IMR-90 (cell line): ENCODE results near the gene NXN. TPM values are rescaled to one million over a fixed set of nuclear protein-coding genes. Genes with fewer than 3 reads are reported as not detected.

ENCODE experiments used
- ATAC-seq: fragments of 200-7000 bp; cut with Tn5 transposase; 2 replicates; pipeline ENCODE4 v1.9.1; 2020; ENCODE audit warnings: low read depth, mild to moderate bottlenecking, moderate library complexity
- BruUV-seq: library from RNA; stranded (reverse); fragments of 400-500 nt; replicated peaks from 2 replicates; lab custom pipeline; 2021; lab: Mats Ljungman, UMichigan
- CTCF ChIA-PET: fragments of 300-600 bp; formaldehyde crosslinking; extraction: SDS; loops from one replicate; lab custom pipeline; 2021; ENCODE audit warnings: antibody characterized with exemption; lab: Yijun Ruan, JAX
- POLR2A ChIA-PET: fragments of 300-600 bp; sonication (Branson Sonifier 250); formaldehyde crosslinking; loops from one replicate; lab custom pipeline; 2022; ENCODE audit warnings: antibody characterized with exemption; ENCODE audit not compliant: unreplicated experiment; lab: Charles Lee
- DNase-seq: peaks from one replicate; pipeline ENCODE4 v3.0.0; 2013
- H2AFZ ChIP-seq: replicated peaks from 2 replicates; pipeline ENCODE3; 2013; ENCODE audit warnings: low read length, mild to moderate bottlenecking; ENCODE audit not compliant: poor library complexity
- H2AK5ac ChIP-seq: 2 replicates; pipeline ENCODE4 v1.6.1; 2013; ENCODE audit warnings: low read depth, low read length, inconsistent platforms
- H2AK9ac ChIP-seq: replicated peaks from 2 replicates; pipeline ENCODE3; 2013; ENCODE audit warnings: mild to moderate bottlenecking, low read depth, low read length, moderate library complexity; ENCODE audit not compliant: poor library complexity
- H2BK120ac ChIP-seq: 2 replicates; pipeline ENCODE4 v1.6.1; 2013; ENCODE audit warnings: low read depth, low read length, inconsistent platforms
- H2BK15ac ChIP-seq: 3 replicates; pipeline ENCODE4 v1.6.1; 2013; ENCODE audit warnings: low read depth, low read length, inconsistent platforms
- H2BK20ac ChIP-seq: 2 replicates; pipeline ENCODE4 v1.6.1; 2013; ENCODE audit warnings: low read depth, mild to moderate bottlenecking, inconsistent platforms, low read length, moderate library complexity
- H2BK5ac ChIP-seq: 2 replicates; pipeline ENCODE4 v1.6.1; 2013; ENCODE audit warnings: mild to moderate bottlenecking, low read depth, low read length, inconsistent platforms; ENCODE audit not compliant: poor library complexity, severe bottlenecking
- H3K14ac ChIP-seq: replicated peaks from 2 replicates; pipeline ENCODE4 v1.6.1; 2013; ENCODE audit warnings: low read depth, low read length, inconsistent platforms
- H3K18ac ChIP-seq: 2 replicates; pipeline ENCODE4 v1.6.1; 2013; ENCODE audit warnings: low read depth, low read length, control low read depth
- H3K23ac ChIP-seq: 2 replicates; pipeline ENCODE4 v1.6.1; 2013; ENCODE audit warnings: low read depth, low read length, inconsistent platforms
- H3K27ac ChIP-seq: 2 replicates; pipeline ENCODE4 v1.5.1; 2013; ENCODE audit warnings: mild to moderate bottlenecking, control low read depth, low read length; ENCODE audit not compliant: insufficient read depth
- H3K27me3 ChIP-seq: 2 replicates; pipeline ENCODE4 v1.6.1; 2013; ENCODE audit warnings: low read length; ENCODE audit not compliant: control insufficient read depth, insufficient read depth
- H3K36me3 ChIP-seq: 2 replicates; pipeline ENCODE4 v1.6.1; 2013; ENCODE audit warnings: low read length, mixed read lengths; ENCODE audit not compliant: control insufficient read depth, insufficient read depth
- H3K4ac ChIP-seq: 2 replicates; pipeline ENCODE4 v1.6.1; 2013; ENCODE audit warnings: low read depth, low read length, inconsistent platforms
- H3K4me1 ChIP-seq: 2 replicates; pipeline ENCODE4 v1.6.1; 2013; ENCODE audit warnings: low read length, mixed read lengths; ENCODE audit not compliant: control insufficient read depth, insufficient read depth
- H3K4me2 ChIP-seq: 2 replicates; pipeline ENCODE4 v1.6.1; 2013; ENCODE audit warnings: low read depth, mild to moderate bottlenecking, control low read depth, low read length, moderate library complexity
- H3K4me3 ChIP-seq: 2 replicates; pipeline ENCODE4 v1.5.1; 2013; ENCODE audit warnings: low read depth, mild to moderate bottlenecking, control low read depth, low read length, moderate library complexity; ENCODE audit not compliant: insufficient read depth
- H3K56ac ChIP-seq: 2 replicates; pipeline ENCODE4 v1.6.1; 2013; ENCODE audit warnings: low read length, inconsistent platforms; ENCODE audit not compliant: insufficient read depth; ENCODE audit errors: extremely low read depth
- H3K79me1 ChIP-seq, 2 experiments: 2 replicates each; pipeline ENCODE4 v1.6.1; 2013; ENCODE audit warnings: low read length in 2 of 2, inconsistent platforms in 1 of 2, low read depth in 1 of 2
- H3K9ac ChIP-seq: 2 replicates; pipeline ENCODE4 v1.6.1; 2013; ENCODE audit warnings: low read depth, low read length, control low read depth
- H3K9me1 ChIP-seq: 2 replicates; pipeline ENCODE4 v1.6.1; 2013; ENCODE audit warnings: low read length, inconsistent platforms; ENCODE audit not compliant: insufficient read depth
- H3K9me3 ChIP-seq: 2 replicates; pipeline ENCODE4 v1.6.1; 2013; ENCODE audit warnings: low read length; ENCODE audit not compliant: control insufficient read depth, insufficient read depth
- H4K20me1 ChIP-seq: 2 replicates; pipeline ENCODE4 v1.6.1; 2013; ENCODE audit warnings: low read length, inconsistent platforms; ENCODE audit not compliant: insufficient read depth
- H4K5ac ChIP-seq: 2 replicates; pipeline ENCODE4 v1.6.1; 2013; ENCODE audit warnings: mild to moderate bottlenecking, low read depth, low read length, control low read depth
- H4K8ac ChIP-seq, 2 experiments: 2 replicates each; pipeline ENCODE4 v1.6.1; 2013; ENCODE audit warnings: low read depth in 2 of 2, low read length in 2 of 2, control low read depth in 1 of 2, inconsistent platforms in 1 of 2
- H4K91ac ChIP-seq: 2 replicates; pipeline ENCODE4 v1.6.1; 2013; ENCODE audit warnings: low read depth, low read length, inconsistent platforms; ENCODE audit not compliant: insufficient read depth
- BHLHE40 ChIP-seq: fragments of 150-350 bp; IDR thresholded peaks from 2 replicates; pipeline ENCODE4 v1.6.1; 2016; ENCODE audit warnings: mild to moderate bottlenecking, low read depth, low read length
- MAFK ChIP-seq: IDR thresholded peaks from 2 replicates; pipeline ENCODE4 v1.6.1; 2012; ENCODE audit warnings: low read depth, low read length, improper control_type of control experiment
- NFE2L2 ChIP-seq: fragments of 150-350 bp; IDR thresholded peaks from 2 replicates; pipeline ENCODE4 v1.6.1; 2016; ENCODE audit warnings: low read depth, mild to moderate bottlenecking, low read length
- RAD21 ChIP-seq: IDR thresholded peaks from 2 replicates; pipeline ENCODE4 v1.6.1; 2012; ENCODE audit warnings: low read length, improper control_type of control experiment
- RFX5 ChIP-seq: IDR thresholded peaks from 2 replicates; pipeline ENCODE4 v1.8.0; 2012; ENCODE audit warnings: low read depth, mild to moderate bottlenecking, low read length, moderate library complexity
- WGBS, 2 experiments: methylation state at CpG; one replicate each; pipeline versions ENCODE4 v1.1.5 to v1.1.7; 2013; ENCODE audit warnings: missing lambda C conversion rate in 2 of 2; ENCODE audit not compliant: insufficient read length in 1 of 2; ENCODE audit errors: extremely low coverage in 2 of 2; 5-methylcytosine and 5-hydroxymethylcytosine counted together
- dilution Hi-C: fragments of 300-500 bp; cut with HindIII; formaldehyde crosslinking; loops from one replicate; pipeline ENCODE4 v1.14.3; 2018; ENCODE audit warnings: low sequenced_read_pairs; ENCODE audit not compliant: unreplicated experiment
- in situ Hi-C: fragments of 300-500 bp; cut with MboI; formaldehyde crosslinking; loops from 3 replicates; pipeline ENCODE4 v1.14.3; 2019; ENCODE audit warnings: low sequenced_read_pairs, inconsistent platforms, mixed read lengths
- intact Hi-C: fragments of 100-400 bp; cut with micrococcal nuclease; formaldehyde crosslinking; loops from 2 replicates; pipeline ENCODE4 v1.10.0; 2022
- polyA plus RNA-seq, 3 experiments: library from polyadenylated mRNA; depleted of rRNA; stranded (reverse); fragments of >200 nt; gene quantifications; 2 replicates each; pipeline ENCODE4 v1.2.3, GENCODE V29; 2012; ENCODE audit warnings: low replicate concordance in 1 of 3
- total RNA-seq: library from RNA; depleted of rRNA; stranded (reverse); fragments of >200 nt; gene quantifications from 2 replicates; pipeline ENCODE4 v1.2.3, GENCODE V29; 2012
- TF ChIP-seq, protein P1 (sequence below): fragments of 150-350 bp; IDR thresholded peaks from 2 replicates; pipeline ENCODE4 v1.6.1; 2017; ENCODE audit warnings: mild to moderate bottlenecking, antibody characterized with exemption, low read length, low read depth

Gene NXN
- total and polyA plus RNA-seq, 2 of the 4 experiments (the other 2 are of a cell fraction) = 52.5 to 116 TPM

DNA sequence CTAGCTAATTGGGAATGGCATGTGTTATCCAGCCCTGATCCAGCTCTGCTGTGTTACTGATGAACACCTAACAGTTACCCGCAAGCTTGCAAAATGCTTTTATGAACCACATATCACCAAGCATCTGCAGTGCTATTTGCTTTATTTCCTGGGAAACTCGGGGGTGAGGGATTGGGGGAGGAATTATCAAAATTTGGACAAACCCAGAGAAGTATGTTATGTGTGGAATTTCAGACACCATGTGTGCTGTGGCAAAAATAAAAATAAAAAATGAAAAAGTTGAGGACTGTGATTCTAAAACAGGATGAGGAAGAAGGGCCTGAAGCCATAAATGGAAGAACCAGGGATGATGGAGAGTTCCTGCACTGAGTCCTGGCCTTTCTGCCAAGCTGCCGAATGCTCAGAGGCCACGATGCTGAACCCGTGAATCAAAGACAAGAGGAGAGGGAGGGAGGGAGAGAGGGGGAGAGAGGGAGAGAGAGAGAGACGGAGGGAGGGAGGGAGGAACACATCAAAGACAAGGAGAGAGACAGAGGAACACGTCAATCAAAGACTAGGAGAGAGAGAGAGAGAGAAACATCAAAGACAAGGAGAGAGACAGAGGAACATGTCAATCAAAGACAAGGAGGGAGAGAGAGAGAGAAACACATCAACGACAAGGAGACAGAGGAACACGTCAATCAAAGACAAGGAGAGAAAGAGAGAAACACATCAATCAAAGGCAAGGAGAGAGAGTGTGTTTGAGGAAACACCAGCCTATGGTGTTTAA lies 107.6 kb downstream of the NXN start (continued):
- TF ChIP-seq RFX5 = no peak

DNA sequence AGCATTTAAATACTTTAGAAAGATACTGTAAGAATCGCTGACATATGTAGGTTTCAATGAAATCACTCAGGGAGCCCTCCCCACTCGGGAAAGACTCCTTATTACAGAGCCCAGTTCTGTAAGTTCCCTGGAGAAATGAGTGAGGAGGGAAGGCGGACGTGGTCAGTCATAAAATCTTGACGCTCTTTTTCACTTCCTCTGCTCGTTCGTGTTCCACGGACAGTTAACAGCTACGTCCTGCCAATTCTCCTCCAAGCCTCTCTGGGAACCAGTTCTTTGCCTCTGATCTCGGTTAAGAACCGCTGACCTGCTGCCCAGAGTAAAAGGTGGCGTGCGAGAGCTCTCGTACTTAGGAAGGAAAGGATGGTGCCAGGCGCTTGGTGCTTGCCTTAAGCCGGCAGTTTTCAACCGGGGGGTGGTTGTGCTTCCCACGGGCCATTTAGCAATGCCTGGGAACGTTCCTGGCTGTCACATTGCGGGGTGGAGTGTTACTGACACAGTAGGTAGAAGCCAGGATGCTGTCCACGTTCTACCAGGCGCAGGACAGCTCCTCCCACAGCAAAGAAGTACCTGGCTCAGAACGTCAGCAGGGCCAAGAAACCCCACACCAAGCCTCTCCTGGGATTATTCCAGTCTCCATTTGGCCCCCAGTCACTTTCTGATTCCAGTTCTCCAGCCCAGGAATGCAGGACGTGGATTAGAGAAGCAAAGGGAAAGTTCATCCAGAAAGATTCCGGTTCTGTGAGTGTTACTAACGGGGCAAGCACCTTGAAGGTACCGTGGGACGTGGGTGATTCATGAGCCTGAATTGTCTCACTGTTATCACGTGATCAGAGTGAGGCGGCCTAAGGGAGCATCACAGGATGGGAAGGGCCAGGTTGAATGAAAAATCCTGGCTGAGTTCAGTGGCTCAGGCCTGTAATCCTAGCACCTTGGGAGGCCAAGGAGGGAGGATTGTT lies 109.7 kb downstream of the NXN start:
- Histone ChIP-seq H3K9ac (peak overlapping the region; percentile 32; the same call in 1 of the 2 replicates), H2BK120ac (0 out of 2 replicates have a peak overlapping the region, but pooled peaks have one; percentile 1)
- POLR2A ChIA-PET = no interaction called here

More for the DNA sequence above, 109.7 kb downstream of the NXN start:
- H3K4ac ChIP-seq = peak overlapping the region; percentile 59
- 0 out of 2 replicates have a peak overlapping the region, but pooled peaks have one; percentile 16 for H2BK20ac ChIP-seq
- H3K79me1 ChIP-seq = peaks cover 32 to 56% of the 10 kb centered on the region in 2 experiments
- peak; percentile 76 for DNase-seq
- no peak overlapping the region for H2BK5ac ChIP-seq
- H3K4me1 ChIP-seq = peaks cover 20% of the 10 kb centered on the region
- no peaks in the 10 kb centered on the region for H3K27me3 ChIP-seq
- peak overlapping the region; percentile 4; the same call in 1 of the 2 replicates for H3K27ac ChIP-seq
- BruUV-seq = no TSS peak
- peak overlapping the region in 1 of 2 experiments; percentile 17; a peak in 2 of 4 replicates for H4K8ac ChIP-seq
- in situ Hi-C loops = no loop called here
- peak; percentile 37 for ATAC-seq
- dilution Hi-C loops = no loop called here
- H2AFZ ChIP-seq = peak overlapping the region; percentile 15
- H3K56ac ChIP-seq = no peak overlapping the region
- H3K4me2 ChIP-seq = peak overlapping the region; percentile 19; the same call in 1 of the 2 replicates
- no peak overlapping the region for H2AK9ac ChIP-seq
- 0 out of 2 replicates have a peak overlapping the region, but pooled peaks have one; percentile 31 for H2AK5ac ChIP-seq
- H3K23ac ChIP-seq = peak overlapping the region; percentile 10; the same call in 1 of the 2 replicates
- no peak overlapping the region for H3K18ac ChIP-seq
- no peak for TF ChIP-seq NFE2L2
- 0 out of 2 replicates have a peak, but pooled peaks have one; percentile 24 for TF ChIP-seq BHLHE40
- TF ChIP-seq MAFK = peak; percentile 66
- no peak for TF ChIP-seq RAD21
- TF ChIP-seq, protein P1, sequence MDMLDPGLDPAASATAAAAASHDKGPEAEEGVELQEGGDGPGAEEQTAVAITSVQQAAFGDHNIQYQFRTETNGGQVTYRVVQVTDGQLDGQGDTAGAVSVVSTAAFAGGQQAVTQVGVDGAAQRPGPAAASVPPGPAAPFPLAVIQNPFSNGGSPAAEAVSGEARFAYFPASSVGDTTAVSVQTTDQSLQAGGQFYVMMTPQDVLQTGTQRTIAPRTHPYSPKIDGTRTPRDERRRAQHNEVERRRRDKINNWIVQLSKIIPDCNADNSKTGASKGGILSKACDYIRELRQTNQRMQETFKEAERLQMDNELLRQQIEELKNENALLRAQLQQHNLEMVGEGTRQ = peak; percentile 69
- intact Hi-C loops = loop anchor here (2.0 kb wide), 1 partner anchor 59 kb away; no protein-coding TSS in a partner anchor
- H3K9me1 ChIP-seq = peaks cover 22% of the 10 kb centered on the region
- no peaks in the 10 kb centered on the region for H3K9me3 ChIP-seq
- peak overlapping the region; percentile 18; the same call in 1 of the 2 replicates for H3K14ac ChIP-seq
- WGBS, 2 experiments = 56% methylated on average over 12 of the region's 30 CpGs; no CpG with 5 or more reads in 1 of the 2 experiments
- H4K5ac ChIP-seq = no peak overlapping the region; the same call in 1 of the 2 replicates
- no peak overlapping the region; the same call in 1 of the 2 replicates for H4K91ac ChIP-seq
- no peak overlapping the region for H2BK15ac ChIP-seq
- peaks cover 2% of the 10 kb centered on the region for H3K36me3 ChIP-seq
- no peak overlapping the region for H3K4me3 ChIP-seq
- CTCF ChIA-PET = no interaction called here
- peaks cover 62% of the 10 kb centered on the region for H4K20me1 ChIP-seq
